HEK293 (cell line): ENCODE data around the gene MAGI1.

Experiments used
- ATF2 ChIP-seq: fragments of 450-650 bp; formaldehyde crosslinking; IDR thresholded peaks from 2 replicates; pipeline ENCODE4 v1.5.1; 2016; ENCODE audit warnings: missing biosample characterization, missing genetic modification characterization, low read depth
- BCL11A ChIP-seq: fragments of 450-650 bp; formaldehyde crosslinking; IDR thresholded peaks from 2 replicates; pipeline ENCODE4 v1.5.1; 2016; ENCODE audit warnings: low read depth, missing biosample characterization, missing genetic modification characterization
- GFI1B ChIP-seq: fragments of 450-650 bp; formaldehyde crosslinking; IDR thresholded peaks from 2 replicates; pipeline ENCODE4 v1.5.1; 2016; ENCODE audit warnings: missing biosample characterization, missing genetic modification characterization
- HOXD13 ChIP-seq: sonication (generic); formaldehyde crosslinking; IDR thresholded peaks from 2 replicates; pipeline ENCODE4 v1.8.0; 2022; ENCODE audit warnings: missing genetic modification reagents, borderline replicate concordance
- KLF10 ChIP-seq: fragments of 450-650 bp; IDR thresholded peaks from 2 replicates; pipeline ENCODE4 v1.5.1; 2018; ENCODE audit warnings: missing biosample characterization, mild to moderate bottlenecking, missing genetic modification characterization
- SCRT2 ChIP-seq: fragments of 450-650 bp; formaldehyde crosslinking; IDR thresholded peaks from 2 replicates; pipeline ENCODE4 v1.5.1; 2016; ENCODE audit warnings: missing biosample characterization, missing genetic modification characterization
- TCF7L2 ChIP-seq: IDR thresholded peaks from 2 replicates; pipeline ENCODE4 v1.6.1; 2011; ENCODE audit warnings: low read depth, mild to moderate bottlenecking, inconsistent platforms, low read length, moderate library complexity, borderline replicate concordance
- YY1 ChIP-seq: fragments of 450-650 bp; formaldehyde crosslinking; IDR thresholded peaks from 2 replicates; pipeline ENCODE4 v1.5.1; 2018; ENCODE audit warnings: missing biosample characterization, missing genetic modification characterization
- ZBTB44 ChIP-seq: fragments of 450-650 bp; IDR thresholded peaks from 2 replicates; pipeline ENCODE4 v1.5.1; 2018; ENCODE audit warnings: missing biosample characterization, mild to moderate bottlenecking, missing genetic modification characterization
- ZBTB48 ChIP-seq: fragments of 450-650 bp; formaldehyde crosslinking; IDR thresholded peaks from 2 replicates; pipeline ENCODE4 v1.5.1; 2016; ENCODE audit warnings: missing biosample characterization, missing genetic modification characterization
- ZBTB8A ChIP-seq: fragments of 450-650 bp; formaldehyde crosslinking; IDR thresholded peaks from 2 replicates; pipeline ENCODE4 v1.5.1; 2016; ENCODE audit warnings: missing biosample characterization, missing genetic modification characterization
- ZFP37 ChIP-seq: fragments of 450-650 bp; formaldehyde crosslinking; IDR thresholded peaks from 2 replicates; pipeline ENCODE4 v1.5.1; 2016; ENCODE audit warnings: missing biosample characterization, missing genetic modification characterization
- ZIC2 ChIP-seq: fragments of 450-650 bp; formaldehyde crosslinking; IDR thresholded peaks from 2 replicates; pipeline ENCODE4 v1.5.1; 2016; ENCODE audit warnings: missing biosample characterization, missing genetic modification characterization
- ZNF202 ChIP-seq: fragments of 450-650 bp; formaldehyde crosslinking; IDR thresholded peaks from 2 replicates; pipeline ENCODE4 v1.5.1; 2016; ENCODE audit warnings: missing biosample characterization, missing genetic modification characterization, borderline replicate concordance
- ZNF223 ChIP-seq: fragments of 450-650 bp; formaldehyde crosslinking; IDR thresholded peaks from 2 replicates; pipeline ENCODE4 v1.5.1; 2016; ENCODE audit warnings: missing biosample characterization, missing genetic modification characterization
- ZNF24 ChIP-seq: fragments of 450-650 bp; formaldehyde crosslinking; IDR thresholded peaks from 2 replicates; pipeline ENCODE4 v1.5.1; 2016; ENCODE audit warnings: missing biosample characterization, missing genetic modification characterization
- ZNF248 ChIP-seq: fragments of 450-650 bp; formaldehyde crosslinking; IDR thresholded peaks from 2 replicates; pipeline ENCODE4 v1.5.1; 2017; ENCODE audit warnings: missing biosample characterization, missing genetic modification characterization
- ZNF302 ChIP-seq: fragments of 450-650 bp; formaldehyde crosslinking; IDR thresholded peaks from 2 replicates; pipeline ENCODE4 v1.5.1; 2016; ENCODE audit warnings: missing biosample characterization, missing genetic modification characterization, low read depth
- ZNF426 ChIP-seq: fragments of 450-650 bp; formaldehyde crosslinking; IDR thresholded peaks from 2 replicates; pipeline ENCODE4 v1.5.1; 2017; ENCODE audit warnings: missing biosample characterization, missing genetic modification characterization, mild to moderate bottlenecking, inconsistent platforms, moderate library complexity
- ZNF488 ChIP-seq: fragments of 450-650 bp; formaldehyde crosslinking; IDR thresholded peaks from 2 replicates; pipeline ENCODE4 v1.5.1; 2016; ENCODE audit warnings: missing biosample characterization, missing genetic modification characterization
- ZNF514 ChIP-seq: fragments of 450-650 bp; formaldehyde crosslinking; IDR thresholded peaks from 2 replicates; pipeline ENCODE4 v1.5.1; 2016; ENCODE audit warnings: missing biosample characterization, missing genetic modification characterization
- ZNF561 ChIP-seq: fragments of 450-650 bp; IDR thresholded peaks from 2 replicates; pipeline ENCODE4 v1.5.1; 2018; ENCODE audit warnings: missing biosample characterization, missing genetic modification characterization, borderline replicate concordance
- ZNF580 ChIP-seq: fragments of 450-650 bp; formaldehyde crosslinking; IDR thresholded peaks from 2 replicates; pipeline ENCODE4 v1.5.1; 2016; ENCODE audit warnings: missing biosample characterization, missing genetic modification characterization
- ZNF626 ChIP-seq: fragments of 450-650 bp; sonication (Bioruptor Pico); formaldehyde crosslinking; IDR thresholded peaks from 2 replicates; pipeline ENCODE4 v1.5.1; 2018; ENCODE audit warnings: missing biosample characterization, missing genetic modification characterization, inconsistent platforms
- ZNF664 ChIP-seq: fragments of 450-650 bp; formaldehyde crosslinking; IDR thresholded peaks from 2 replicates; pipeline ENCODE4 v1.5.1; 2016; ENCODE audit warnings: missing biosample characterization, missing genetic modification characterization
- ZNF677 ChIP-seq: fragments of 450-650 bp; IDR thresholded peaks from 2 replicates; pipeline ENCODE4 v1.5.0; 2018; ENCODE audit warnings: missing biosample characterization, mild to moderate bottlenecking, missing genetic modification characterization, moderate library complexity
- TF ChIP-seq, protein P1 (sequence below): fragments of 450-650 bp; formaldehyde crosslinking; IDR thresholded peaks from 2 replicates; pipeline ENCODE4 v1.5.1; 2016; ENCODE audit warnings: missing biosample characterization, missing genetic modification characterization
- TF ChIP-seq, protein P2 (sequence below): fragments of 450-650 bp; formaldehyde crosslinking; IDR thresholded peaks from 2 replicates; pipeline ENCODE4 v1.5.1; 2016; ENCODE audit warnings: missing biosample characterization, missing genetic modification characterization
- TF ChIP-seq, protein P3 (sequence below): fragments of 450-650 bp; formaldehyde crosslinking; IDR thresholded peaks from 2 replicates; pipeline ENCODE4 v1.5.1; 2017; ENCODE audit warnings: missing biosample characterization, missing genetic modification characterization
- TF ChIP-seq, protein P4 (sequence below): fragments of 450-650 bp; formaldehyde crosslinking; IDR thresholded peaks from 2 replicates; pipeline ENCODE4 v1.5.1; 2016; ENCODE audit warnings: missing biosample characterization, missing genetic modification characterization

Gene MAGI1

GRCh38 chr3:65619451-65619881 lies 419.3 kb downstream of the MAGI1 start (continued):
- TF ChIP-seq GFI1B = no peak
- TF ChIP-seq, protein P1, sequence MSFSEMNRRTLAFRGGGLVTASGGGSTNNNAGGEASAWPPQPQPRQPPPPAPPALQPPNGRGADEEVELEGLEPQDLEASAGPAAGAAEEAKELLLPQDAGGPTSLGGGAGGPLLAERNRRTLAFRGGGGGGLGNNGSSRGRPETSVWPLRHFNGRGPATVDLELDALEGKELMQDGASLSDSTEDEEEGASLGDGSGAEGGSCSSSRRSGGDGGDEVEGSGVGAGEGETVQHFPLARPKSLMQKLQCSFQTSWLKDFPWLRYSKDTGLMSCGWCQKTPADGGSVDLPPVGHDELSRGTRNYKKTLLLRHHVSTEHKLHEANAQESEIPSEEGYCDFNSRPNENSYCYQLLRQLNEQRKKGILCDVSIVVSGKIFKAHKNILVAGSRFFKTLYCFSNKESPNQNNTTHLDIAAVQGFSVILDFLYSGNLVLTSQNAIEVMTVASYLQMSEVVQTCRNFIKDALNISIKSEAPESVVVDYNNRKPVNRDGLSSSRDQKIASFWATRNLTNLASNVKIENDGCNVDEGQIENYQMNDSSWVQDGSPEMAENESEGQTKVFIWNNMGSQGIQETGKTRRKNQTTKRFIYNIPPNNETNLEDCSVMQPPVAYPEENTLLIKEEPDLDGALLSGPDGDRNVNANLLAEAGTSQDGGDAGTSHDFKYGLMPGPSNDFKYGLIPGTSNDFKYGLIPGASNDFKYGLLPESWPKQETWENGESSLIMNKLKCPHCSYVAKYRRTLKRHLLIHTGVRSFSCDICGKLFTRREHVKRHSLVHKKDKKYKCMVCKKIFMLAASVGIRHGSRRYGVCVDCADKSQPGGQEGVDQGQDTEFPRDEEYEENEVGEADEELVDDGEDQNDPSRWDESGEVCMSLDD (tag by site-specific recombination) = no peak
- no peak for TF ChIP-seq YY1 (tag by site-specific recombination)
- no peak for TF ChIP-seq ZNF677 (tag by site-specific recombination)
- no peak for TF ChIP-seq ZNF223
- no peak for TF ChIP-seq KLF10 (tag by site-specific recombination)
- TF ChIP-seq, protein P2, sequence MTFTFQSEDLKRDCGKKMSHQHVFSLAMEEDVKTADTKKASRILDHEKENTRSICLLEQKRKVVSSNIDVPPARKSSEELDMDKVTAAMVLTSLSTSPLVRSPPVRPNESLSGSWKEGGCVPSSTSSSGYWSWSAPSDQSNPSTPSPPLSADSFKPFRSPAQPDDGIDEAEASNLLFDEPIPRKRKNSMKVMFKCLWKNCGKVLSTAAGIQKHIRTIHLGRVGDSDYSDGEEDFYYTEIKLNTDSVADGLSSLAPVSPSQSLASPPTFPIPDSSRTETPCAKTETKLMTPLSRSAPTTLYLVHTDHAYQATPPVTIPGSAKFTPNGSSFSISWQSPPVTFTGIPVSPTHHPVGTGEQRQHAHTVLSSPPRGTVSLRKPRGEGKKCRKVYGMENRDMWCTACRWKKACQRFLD (tag by site-specific recombination) = no peak
- TF ChIP-seq ZBTB48 (tag by site-specific recombination) = no peak
- TF ChIP-seq HOXD13 = no peak
- TF ChIP-seq ZBTB8A (tag by site-specific recombination) = no peak
- no peak for TF ChIP-seq ZNF488
- no peak for TF ChIP-seq ZNF248 (tag by site-specific recombination)
- no peak for TF ChIP-seq BCL11A
- TF ChIP-seq ZNF426 = no peak
- no peak for TF ChIP-seq ZNF302 (tag by site-specific recombination)
- peak; percentile 59; the same call in 1 of the 2 replicates for TF ChIP-seq ZNF561 (tag by site-specific recombination)
- TF ChIP-seq ZNF24 (tag by site-specific recombination) = peak; percentile 79; the same call in 1 of the 2 replicates
- TF ChIP-seq ZNF514 (tag by site-specific recombination) = no peak
- TF ChIP-seq TCF7L2 = no peak
- TF ChIP-seq SCRT2 (tag by site-specific recombination) = peak; percentile 90
- TF ChIP-seq ZNF664 (tag by site-specific recombination) = no peak
- peak; percentile 96 for TF ChIP-seq ATF2 (tag by site-specific recombination)
- TF ChIP-seq ZNF202 (tag by site-specific recombination) = no peak
- TF ChIP-seq ZNF580 = no peak
- peak; percentile 71 for TF ChIP-seq ZBTB44 (tag by site-specific recombination)
- TF ChIP-seq ZNF626 (tag by site-specific recombination) = no peak
- no peak for TF ChIP-seq ZIC2 (tag by site-specific recombination)
- TF ChIP-seq, protein P3, sequence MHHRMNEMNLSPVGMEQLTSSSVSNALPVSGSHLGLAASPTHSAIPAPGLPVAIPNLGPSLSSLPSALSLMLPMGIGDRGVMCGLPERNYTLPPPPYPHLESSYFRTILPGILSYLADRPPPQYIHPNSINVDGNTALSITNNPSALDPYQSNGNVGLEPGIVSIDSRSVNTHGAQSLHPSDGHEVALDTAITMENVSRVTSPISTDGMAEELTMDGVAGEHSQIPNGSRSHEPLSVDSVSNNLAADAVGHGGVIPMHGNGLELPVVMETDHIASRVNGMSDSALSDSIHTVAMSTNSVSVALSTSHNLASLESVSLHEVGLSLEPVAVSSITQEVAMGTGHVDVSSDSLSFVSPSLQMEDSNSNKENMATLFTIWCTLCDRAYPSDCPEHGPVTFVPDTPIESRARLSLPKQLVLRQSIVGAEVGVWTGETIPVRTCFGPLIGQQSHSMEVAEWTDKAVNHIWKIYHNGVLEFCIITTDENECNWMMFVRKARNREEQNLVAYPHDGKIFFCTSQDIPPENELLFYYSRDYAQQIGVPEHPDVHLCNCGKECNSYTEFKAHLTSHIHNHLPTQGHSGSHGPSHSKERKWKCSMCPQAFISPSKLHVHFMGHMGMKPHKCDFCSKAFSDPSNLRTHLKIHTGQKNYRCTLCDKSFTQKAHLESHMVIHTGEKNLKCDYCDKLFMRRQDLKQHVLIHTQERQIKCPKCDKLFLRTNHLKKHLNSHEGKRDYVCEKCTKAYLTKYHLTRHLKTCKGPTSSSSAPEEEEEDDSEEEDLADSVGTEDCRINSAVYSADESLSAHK (tag by site-specific recombination) = no peak
- TF ChIP-seq, protein P4, sequence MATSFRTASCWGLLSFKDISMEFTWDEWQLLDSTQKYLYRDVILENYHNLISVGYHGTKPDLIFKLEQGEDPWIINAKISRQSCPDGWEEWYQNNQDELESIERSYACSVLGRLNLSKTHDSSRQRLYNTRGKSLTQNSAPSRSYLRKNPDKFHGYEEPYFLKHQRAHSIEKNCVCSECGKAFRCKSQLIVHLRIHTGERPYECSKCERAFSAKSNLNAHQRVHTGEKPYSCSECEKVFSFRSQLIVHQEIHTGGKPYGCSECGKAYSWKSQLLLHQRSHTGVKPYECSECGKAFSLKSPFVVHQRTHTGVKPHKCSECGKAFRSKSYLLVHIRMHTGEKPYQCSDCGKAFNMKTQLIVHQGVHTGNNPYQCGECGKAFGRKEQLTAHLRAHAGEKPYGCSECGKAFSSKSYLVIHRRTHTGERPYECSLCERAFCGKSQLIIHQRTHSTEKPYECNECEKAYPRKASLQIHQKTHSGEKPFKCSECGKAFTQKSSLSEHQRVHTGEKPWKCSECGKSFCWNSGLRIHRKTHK (tag by site-specific recombination) = no peak
- no peak for TF ChIP-seq ZFP37 (tag by site-specific recombination)
